Psoas muscle (tissue), 8 donors: ENCODE measurements around the gene RNF13. TPM values are rescaled to one million over a fixed set of nuclear protein-coding genes. Genes with fewer than 3 reads are reported as not detected.
"Not testable (repeated sequence)": the region's sequence is repeated elsewhere in the genome, so short reads cannot be mapped to it uniquely, and the experiment has no call there.

Experiments
- ATAC-seq, 4 donors: fragments of 200-7000 bp; cut with Tn5 transposase; one replicate each; pipeline ENCODE4 v1.9.1; 2020; ENCODE audit warnings: moderate library complexity in 3 of 4, mild to moderate bottlenecking in 2 of 4
- DNase-seq, 2 donors: peaks; one replicate each; pipeline ENCODE4 v3.0.0-alpha.2; 2020
- H3K27ac ChIP-seq: fragments of 200-600 bp; one replicate; pipeline ENCODE4 v1.8.0; 2022
- H3K27me3 ChIP-seq, 3 donors: fragments of 200-600 bp in 1 of 3; one replicate each; pipeline versions ENCODE4 v1.6.1 to v1.8.0; 2013 to 2022; ENCODE audit warnings: low read length in 2 of 3, mild to moderate bottlenecking in 2 of 3, moderate library complexity in 1 of 3; ENCODE audit not compliant: insufficient read depth in 3 of 3
- H3K36me3 ChIP-seq, 2 donors: fragments of 200-600 bp in 1 of 2; one replicate each; pipeline versions ENCODE4 v1.6.1 to v1.8.0; 2013 to 2022; ENCODE audit warnings: low read depth in 1 of 2, mild to moderate bottlenecking in 1 of 2, moderate library complexity in 1 of 2; ENCODE audit not compliant: insufficient read depth in 1 of 2
- H3K4me1 ChIP-seq: fragments of 200-600 bp; one replicate; pipeline ENCODE4 v1.8.0; 2022
- H3K4me3 ChIP-seq: fragments of 200-600 bp; one replicate; pipeline ENCODE4 v1.8.0; 2022; ENCODE audit warnings: mild to moderate bottlenecking
- H3K9me3 ChIP-seq: fragments of 200-600 bp; one replicate; pipeline ENCODE4 v1.8.0; 2022
- CTCF ChIP-seq: fragments of 200-600 bp; IDR thresholded peaks from one replicate; pipeline ENCODE4 v1.8.0; 2022; ENCODE audit warnings: antibody characterized with exemption
- WGBS, 3 donors: extraction: QIAGEN DNeasy Blood & Tissue Kit; methylation state at CpG; one replicate each; pipeline versions ENCODE4 v1.1.6 to v1.1.7; 2013; 5-methylcytosine and 5-hydroxymethylcytosine counted together
- intact Hi-C, 2 donors: fragments of 100-400 bp; cut with DNase I; formaldehyde crosslinking; loops; one replicate each; pipeline versions ENCODE4 v1.11.0 to v1.14.2; 2022
- polyA plus RNA-seq, 3 donors: library from polyadenylated mRNA; stranded (reverse); fragments of 200-250 nt; gene quantifications; one replicate each; pipeline ENCODE4 v1.2.3, GENCODE V29; 2013
- total RNA-seq, 4 donors: library from RNA; stranded (reverse); fragmentation: NEBNext Ultra II Directional in 2 of 4; extraction: Animal tissue kit (Norgen Biotek cat#: 25700) in 2 of 4; gene quantifications; one replicate each; pipeline versions ENCODE4 v1.2.1 to v1.2.4, GENCODE V29; 2021 to 2023
- donor health status: healthy with polysubstance abuse.
- donor health status: DM: no; HTN: no; CAD: no; lungs with moderate emphysema.
- donor health status: Bipolar disorder and iron deficiency.
- donor health status: healthy.
- donor health status: DM: yes; HTN: yes; CAD: no.
- donor health status: DM: no; HTN: no; CAD: no.
- donor health status: DM: no; HTN: no; CAD: no.
- donor health status: DM: yes; HTN: yes; CAD: no.

Gene RNF13
- total and polyA plus RNA-seq, 7 donors: 21.7 to 51.0 (median 41.6) TPM

GRCh38 chr3:149920119-149920518 is 107.1 kb downstream of the RNF13 start:
- H3K4me1 ChIP-seq: no peaks in the 10 kb centered on the region
- ATAC-seq: peak in 1 of 4 donors; percentile 60
- TF ChIP-seq CTCF: no peak
- no peak for DNase-seq
- no peaks in the 10 kb centered on the region for H3K9me3 ChIP-seq
- H3K4me3 ChIP-seq: no peak overlapping the region
- 95 to 97% (median 96%) methylated on average over 3 of the region's 3 CpGs for WGBS, 3 donors
- H3K27me3 ChIP-seq: no peaks in the 10 kb centered on the region
- H3K36me3 ChIP-seq: peaks cover 0 to 30% of the 10 kb centered on the region in 2 donors
- H3K27ac ChIP-seq: no peak overlapping the region
- intact Hi-C loops: no loop called here

- H3K4me1 ChIP-seq: peaks cover 8% of the 10 kb centered on the region
- H3K9me3 ChIP-seq: peaks cover 4% of the 10 kb centered on the region
- no peaks in the 10 kb centered on the region for H3K27me3 ChIP-seq
- intact Hi-C loops: loop anchor here in 1 of 2 donors (10.0 kb wide), 1 partner anchor 562 kb away; no protein-coding TSS in a partner anchor
- 94 to 100% (median 98%) methylated on average over 1 of the region's 1 CpG for WGBS, 3 donors
- ATAC-seq: peak in 1 of 4 donors; percentile 19
- H3K4me3 ChIP-seq: no peak overlapping the region
- no peak for TF ChIP-seq CTCF
- H3K36me3 ChIP-seq: no peaks in the 10 kb centered on the region
- DNase-seq: no peak
- no peak overlapping the region for H3K27ac ChIP-seq
Observed at GRCh38 chr3:149933008-149933407, 120.0 kb downstream of the RNF13 start.

- Histone ChIP-seq H3K36me3 (no peaks in the 10 kb centered on the region), H3K27ac (no peak overlapping the region), H3K27me3 (no peaks in the 10 kb centered on the region), H3K9me3 (peaks cover under 1% of the 10 kb centered on the region), H3K4me1 (peaks cover 8% of the 10 kb centered on the region), H3K4me3 (no peak overlapping the region)
- intact Hi-C loops: loop anchor here in 1 of 2 donors (10.0 kb wide), 1 partner anchor 561 kb away; no protein-coding TSS in a partner anchor
- no peak for DNase-seq
- no peak for ATAC-seq
- TF ChIP-seq CTCF: no peak
Observed at GRCh38 chr3:149933858-149934257, 120.8 kb downstream of the RNF13 start.

- H3K4me3 ChIP-seq: no peak overlapping the region
- no peak for TF ChIP-seq CTCF
- peak in 1 of 2 donors; percentile 40 for DNase-seq
- H3K9me3 ChIP-seq: no peaks in the 10 kb centered on the region
- no peaks in the 10 kb centered on the region for H3K27me3 ChIP-seq
- H3K36me3 ChIP-seq: no peaks in the 10 kb centered on the region
- intact Hi-C loops: loop anchor here in 1 of 2 donors (10.0 kb wide), 1 partner anchor 560 kb away; no protein-coding TSS in a partner anchor
- peak in 3 of 4 donors; percentile 74 to 78 (median 75) for ATAC-seq
- peaks cover 8% of the 10 kb centered on the region for H3K4me1 ChIP-seq
- H3K27ac ChIP-seq: no peak overlapping the region
Observed at GRCh38 chr3:149934524-149934923, 121.5 kb downstream of the RNF13 start.

- intact Hi-C loops: loop anchor here (2.0 to 10.0 kb wide), 3 partner anchors 284 to 558 kb away; no protein-coding TSS in a partner anchor
- WGBS, 3 donors: 14 to 28% (median 23%) methylated on average over 7 of the region's 7 CpGs
Observed at GRCh38 chr3:149936812-149937230, 123.8 kb downstream of the RNF13 start.

GRCh38 chr3:149938392-149939055 is 125.5 kb downstream of the RNF13 start:
- H3K36me3 ChIP-seq, H3K27ac ChIP-seq, H3K4me3 ChIP-seq, H3K4me1 ChIP-seq, ATAC-seq, DNase-seq, H3K27me3 ChIP-seq, H3K9me3 ChIP-seq: not testable (repeated sequence)
- WGBS, 3 donors: 93 to 99% (median 94%) methylated on average over 3 of the region's 3 CpGs
- intact Hi-C loops: loop anchor here (5.0 to 10.0 kb wide), 2 partner anchors 284 to 556 kb away; no protein-coding TSS in a partner anchor

More at GRCh38 chr3:149936812-149937230, 123.8 kb downstream of the RNF13 start:
- H3K4me3 ChIP-seq: peak overlapping the region; percentile 31
- no peak overlapping the region for H3K27ac ChIP-seq
- no peaks in the 10 kb centered on the region for H3K27me3 ChIP-seq
- no peaks in the 10 kb centered on the region for H3K36me3 ChIP-seq
- TF ChIP-seq CTCF: peak; percentile 79
- DNase-seq: no peak
- peak; percentile 81 to 88 (median 86) for ATAC-seq
- peaks cover 8% of the 10 kb centered on the region for H3K4me1 ChIP-seq
- no peaks in the 10 kb centered on the region for H3K9me3 ChIP-seq
